GM23338 (cell line): ENCODE data around the gene FBXL14. TPM values are rescaled to one million over a fixed set of nuclear protein-coding genes. Genes with fewer than 3 reads are reported as not detected.

ENCODE experiments used
- ATAC-seq: fragments of 200-7000 bp; cut with Tn5 transposase; 3 replicates; pipeline ENCODE4 v1.9.1; 2020
- DNase-seq: peaks from one replicate; pipeline ENCODE4 v3.0.0-alpha.2; 2015; ENCODE audit warnings: low spot score
- H2AFZ ChIP-seq: fragments of 200-600 bp; sonication (generic); 2 replicates; pipeline ENCODE4 v1.8.0; 2016; ENCODE audit warnings: antibody characterized with exemption, mild to moderate bottlenecking, moderate library complexity
- H3F3A ChIP-seq: fragments of 200-600 bp; sonication (generic); replicated peaks from 2 replicates; pipeline ENCODE4 v1.8.0; 2017; ENCODE audit warnings: antibody characterized with exemption, mixed run types, low read depth
- H3K27ac ChIP-seq: fragments of 200-600 bp; sonication (generic); 2 replicates; pipeline ENCODE4 v1.6.1; 2016; ENCODE audit warnings: low read depth
- H3K27me3 ChIP-seq: fragments of 200-600 bp; sonication (generic); 2 replicates; pipeline ENCODE4 v1.8.0; 2016; ENCODE audit warnings: mild to moderate bottlenecking, mixed run types, moderate library complexity; ENCODE audit not compliant: insufficient read depth
- H3K36me3 ChIP-seq: fragments of 200-600 bp; sonication (generic); 2 replicates; pipeline ENCODE4 v1.8.0; 2016; ENCODE audit warnings: mild to moderate bottlenecking; ENCODE audit not compliant: insufficient read depth
- H3K4me1 ChIP-seq: fragments of 200-600 bp; sonication (generic); 2 replicates; pipeline ENCODE4 v1.8.0; 2016; ENCODE audit warnings: mild to moderate bottlenecking, moderate library complexity; ENCODE audit not compliant: insufficient read depth
- H3K4me2 ChIP-seq: fragments of 200-600 bp; sonication (generic); 2 replicates; pipeline ENCODE4 v1.7.1; 2017; ENCODE audit warnings: mixed run types
- H3K4me3 ChIP-seq: fragments of 200-600 bp; sonication (generic); 2 replicates; pipeline ENCODE4 v1.6.1; 2016; ENCODE audit warnings: mixed run types
- H3K79me2 ChIP-seq: fragments of 200-600 bp; sonication (generic); replicated peaks from 2 replicates; pipeline ENCODE4 v1.8.0; 2017; ENCODE audit warnings: mild to moderate bottlenecking; ENCODE audit not compliant: insufficient read depth
- H3K9me2 ChIP-seq: fragments of 200-600 bp; sonication (generic); 2 replicates; pipeline ENCODE4 v1.8.0; 2017; ENCODE audit not compliant: insufficient read depth
- H4K20me1 ChIP-seq: fragments of 200-600 bp; sonication (generic); replicated peaks from 2 replicates; pipeline ENCODE4 v1.8.0; 2017; ENCODE audit warnings: mild to moderate bottlenecking; ENCODE audit not compliant: insufficient read depth
- H3K27ac Mint-ChIP-seq: 2 replicates; pipeline ENCODE4 v1.8.0; 2020; ENCODE audit warnings: inconsistent platforms, mild to moderate bottlenecking, moderate library complexity, mixed read lengths
- H3K27me3 Mint-ChIP-seq: 3 replicates; pipeline ENCODE4 v1.8.0; 2022; ENCODE audit warnings: low read depth, mild to moderate bottlenecking, moderate library complexity, mixed read lengths, inconsistent platforms; ENCODE audit not compliant: insufficient read depth, poor library complexity
- H3K36me3 Mint-ChIP-seq: 3 replicates; pipeline ENCODE4 v1.8.0; 2021; ENCODE audit warnings: low read depth, mild to moderate bottlenecking, inconsistent platforms, moderate library complexity, mixed read lengths
- H3K4me1 Mint-ChIP-seq: 3 replicates; pipeline ENCODE4 v1.8.0; 2020; ENCODE audit warnings: mild to moderate bottlenecking, inconsistent platforms, mixed read lengths
- H3K4me3 Mint-ChIP-seq: 3 replicates; pipeline ENCODE4 v1.8.0; 2021; ENCODE audit warnings: moderate library complexity, mild to moderate bottlenecking, inconsistent platforms, mixed read lengths
- H3K9me3 Mint-ChIP-seq: 3 replicates; pipeline ENCODE4 v1.8.0; 2020; ENCODE audit warnings: moderate library complexity, mild to moderate bottlenecking, inconsistent platforms, mixed read lengths
- CREB1 ChIP-seq: fragments of 250-450 bp; sonication (Bioruptor Pico); IDR thresholded peaks from 2 replicates; pipeline ENCODE4 v1.5.0; 2020; ENCODE audit warnings: low read depth, mild to moderate bottlenecking, moderate library complexity
- EZH2 ChIP-seq: fragments of 200-600 bp; sonication (generic); IDR thresholded peaks from one replicate; pipeline ENCODE4 v1.8.0; 2017; ENCODE audit warnings: antibody characterized with exemption, mild to moderate bottlenecking, low read depth; ENCODE audit not compliant: unreplicated experiment
- EZH2phosphoT487 ChIP-seq: fragments of 200-600 bp; sonication (generic); IDR thresholded peaks from one replicate; pipeline ENCODE4 v1.8.1; 2018; ENCODE audit warnings: antibody characterized with exemption; ENCODE audit not compliant: unreplicated experiment
- JUNB ChIP-seq: IDR thresholded peaks from one replicate; pipeline ENCODE4 v1.6.1; 2016; ENCODE audit warnings: antibody characterized with exemption; ENCODE audit not compliant: unreplicated experiment
- POLR2AphosphoS5 ChIP-seq: IDR thresholded peaks from 2 replicates; pipeline ENCODE4 v1.6.1; 2016; ENCODE audit warnings: antibody characterized with exemption, low read depth
- ZNF114 ChIP-seq: fragments of 250-450 bp; sonication (Bioruptor Pico); IDR thresholded peaks from 2 replicates; pipeline ENCODE4 v1.5.0; 2020; ENCODE audit warnings: mild to moderate bottlenecking, moderate library complexity
- ZNF331 ChIP-seq: fragments of 250-450 bp; sonication (Bioruptor Pico); IDR thresholded peaks from 2 replicates; pipeline ENCODE4 v1.5.0; 2020; ENCODE audit warnings: low read depth, mild to moderate bottlenecking, moderate library complexity
- polyA plus RNA-seq: library from polyadenylated mRNA; unstranded; fragments of >200 nt; fragmentation: Nextera tagmentation; extraction: Ambion mirVana; gene quantifications from 2 replicates; pipeline ENCODE4 v1.2.1, GENCODE V29; 2016
- total RNA-seq: library from RNA; depleted of rRNA; stranded (reverse); fragments of >200 nt; shearing (Covaris generic); gene quantifications from 2 replicates; pipeline ENCODE4 v1.2.3, GENCODE V29; 2014

The FBXL14 gene
- total and polyA plus RNA-seq, 2 experiments from 2014 or later: 0.74 to 9.4 TPM

GRCh38 chr12:1532375-1533165, 61.8 kb downstream of the FBXL14 start:
- no peak for TF ChIP-seq CREB1 (CRISPR knock-in tag)
- no peak for TF ChIP-seq ZNF114 (CRISPR knock-in tag)
- H3K4me1 ChIP-seq: peaks cover 13% of the 10 kb centered on the region
- Mint-ChIP-seq H3K36me3 (no peaks in the 10 kb centered on the region; the same call in 2 of the 3 replicates), H3K4me3 (no peak overlapping the region), H3K9me3 (no peaks in the 10 kb centered on the region), H3K4me1 (peaks cover 19% of the 10 kb centered on the region), H3K27me3 (peaks cover 60% of the 10 kb centered on the region), H3K27ac (no peak overlapping the region)
- peaks cover 82% of the 10 kb centered on the region for H3K27me3 ChIP-seq
- H3K36me3 ChIP-seq: no peaks in the 10 kb centered on the region
- no peaks in the 10 kb centered on the region for H4K20me1 ChIP-seq
- H3K4me3 ChIP-seq: no peak overlapping the region
- no peak overlapping the region for H3K27ac ChIP-seq
- H3K9me2 ChIP-seq: no peaks in the 10 kb centered on the region
- H3K4me2 ChIP-seq: no peak overlapping the region
- H3F3A ChIP-seq: 0 out of 2 replicates have a peak, but pooled peaks cover 7% of the 10 kb centered on the region
- no peaks in the 10 kb centered on the region for H3K79me2 ChIP-seq
- ATAC-seq (no peak), DNase-seq (no peak)
- H2AFZ ChIP-seq: no peak overlapping the region

GRCh38 chr12:1531654-1532374, 62.6 kb downstream of the FBXL14 start:
- no peaks in the 10 kb centered on the region for H3K9me3 Mint-ChIP-seq
- H3K79me2 ChIP-seq: no peaks in the 10 kb centered on the region
- peak; percentile 22 for TF ChIP-seq EZH2
- TF ChIP-seq CREB1 (CRISPR knock-in tag): no peak
- no peak overlapping the region for H3K27ac ChIP-seq
- H3K36me3 Mint-ChIP-seq: no peaks in the 10 kb centered on the region; the same call in 2 of the 3 replicates
- no peaks in the 10 kb centered on the region for H3K36me3 ChIP-seq
- peak overlapping the region; percentile 61 for H3K4me3 ChIP-seq
- H3K27me3 Mint-ChIP-seq: peaks cover 58% of the 10 kb centered on the region
- H3K9me2 ChIP-seq: no peaks in the 10 kb centered on the region
- peaks cover 87% of the 10 kb centered on the region for H3K27me3 ChIP-seq
- no peaks in the 10 kb centered on the region for H4K20me1 ChIP-seq
- peak overlapping the region; percentile 66; the same call in 1 of the 2 replicates for H2AFZ ChIP-seq
- H3K4me1 Mint-ChIP-seq: peaks cover 20% of the 10 kb centered on the region
- 0 out of 2 replicates have a peak, but pooled peaks cover 7% of the 10 kb centered on the region for H3F3A ChIP-seq
- H3K4me2 ChIP-seq: peak overlapping the region; percentile 80
- H3K4me1 ChIP-seq: peaks cover 13% of the 10 kb centered on the region
- peak; percentile 8 for ATAC-seq
- H3K4me3 Mint-ChIP-seq: peak overlapping the region; percentile 66
- no peak for DNase-seq
- no peak overlapping the region for H3K27ac Mint-ChIP-seq

- ATAC-seq (peak; percentile 43), DNase-seq (peak; percentile 55)
- Histone ChIP-seq H3K4me2 (peak overlapping the region; percentile 80), H3K27ac (no peak overlapping the region), H3K4me1 (peaks cover 13% of the 10 kb centered on the region), H4K20me1 (no peaks in the 10 kb centered on the region), H3K79me2 (no peaks in the 10 kb centered on the region), H2AFZ (peak overlapping the region; percentile 66; the same call in 1 of the 2 replicates), H3K36me3 (no peaks in the 10 kb centered on the region), H3K9me2 (no peaks in the 10 kb centered on the region), H3K4me3 (peak overlapping the region; percentile 61), H3F3A (0 out of 2 replicates have a peak, but pooled peaks cover 7% of the 10 kb centered on the region), H3K27me3 (peaks cover 93% of the 10 kb centered on the region)
- Mint-ChIP-seq H3K4me1 (peaks cover 20% of the 10 kb centered on the region), H3K9me3 (no peaks in the 10 kb centered on the region), H3K4me3 (peak overlapping the region; percentile 66), H3K36me3 (no peaks in the 10 kb centered on the region; the same call in 2 of the 3 replicates), H3K27ac (no peak overlapping the region), H3K27me3 (peaks cover 58% of the 10 kb centered on the region)
- TF ChIP-seq EZH2 (peak; percentile 90), ZNF331 (no peak), ZNF114 (CRISPR knock-in tag) (no peak), JUNB (no peak), POLR2AphosphoS5 (no peak), EZH2phosphoT487 (peak; percentile 93)
These were observed 63.2 kb downstream of the FBXL14 start for GRCh38 chr12:1531153-1531653.
